ENCODE results near the gene FGD3. TPM values are rescaled to one million over a fixed set of nuclear protein-coding genes. Genes with fewer than 3 reads are reported as not detected.

The FGD3 gene
- total and polyA plus RNA-seq, 3 donors from 2014 or later = 12.8 to 14.3 (median 14.0) TPM

- Histone ChIP-seq H3K9me3 (no peaks in the 10 kb centered on the region), H3K27me3 (no peaks in the 10 kb centered on the region), H3K4me1 (peaks cover 34% of the 10 kb centered on the region), H3K27ac (peak overlapping the region in 1 of 2 donors; percentile 80), H3K4me3 (peak overlapping the region; percentile 58 to 81), H3K36me3 (ENCODE audit: low read depth, missing control alignments) (no peaks in the 10 kb centered on the region)
- no peak for TF ChIP-seq POLR2A (IDR thresholded peaks at IDR 0.05)
- no peak for DNase-seq
- 40 to 46% methylated on average over 13 to 14 of the region's 14 CpGs for WGBS, 2 donors
- intact Hi-C loops (cut with DNase I; ENCODE audit: low total_unique reads) = no loop called here
Measured at GRCh38 chr9:93057703-93058354, 110.5 kb downstream of the FGD3 start.

DNA sequence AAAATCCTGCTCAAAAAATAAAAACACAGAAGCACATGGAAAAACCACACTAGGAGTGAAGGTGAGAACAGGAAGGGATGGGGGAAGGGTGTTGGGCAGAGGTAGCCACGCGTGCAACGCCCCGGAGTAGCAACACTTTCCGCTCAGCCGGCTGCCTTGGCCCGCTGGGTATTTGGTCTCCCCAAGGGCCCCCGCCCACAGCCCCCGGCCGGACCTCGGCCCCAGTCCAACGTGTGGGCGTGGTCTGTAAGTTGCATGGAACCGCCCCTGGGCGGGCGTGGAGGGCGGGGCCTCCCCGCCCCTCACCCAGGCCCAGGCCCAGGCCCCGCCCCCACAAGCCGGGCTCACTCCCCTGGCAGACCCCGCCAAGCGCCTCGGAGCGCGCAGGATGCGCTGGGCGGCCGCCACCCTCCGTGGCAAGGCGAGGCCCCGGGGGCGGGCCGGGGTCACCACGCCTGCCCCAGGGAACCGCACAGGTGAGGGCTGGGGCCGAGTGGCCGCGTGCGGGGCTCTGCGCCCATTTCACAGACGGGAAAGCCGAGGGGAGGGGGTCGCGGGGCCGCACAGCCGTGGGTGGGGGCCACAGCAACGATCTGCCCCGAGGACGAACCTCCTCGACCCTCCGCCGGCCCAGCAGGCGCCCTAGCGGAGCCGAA is 111.2 kb downstream of the FGD3 start, which contains the start of gene SUSD3:
TSS of gene SUSD3 (plus strand) at position 347 of the 656 bp plus-strand sequence. CDS start at position 389, 42 bp downstream.
- Histone ChIP-seq H3K27me3 (no peaks in the 10 kb centered on the region), H3K9me3 (no peaks in the 10 kb centered on the region), H3K4me1 (peaks cover 33% of the 10 kb centered on the region), H3K4me3 (peak within 1 kb of the TSS; percentile 58 to 81), H3K27ac (peak within 1 kb of the TSS; percentile 54 to 80), H3K36me3 (ENCODE audit: low read depth, missing control alignments) (no peaks in the 10 kb centered on the region)
- intact Hi-C loops (cut with DNase I; ENCODE audit: low total_unique reads) = no loop called here
- no peak for TF ChIP-seq POLR2A (IDR thresholded peaks at IDR 0.05)
- TF ChIP-seq, protein P1, sequence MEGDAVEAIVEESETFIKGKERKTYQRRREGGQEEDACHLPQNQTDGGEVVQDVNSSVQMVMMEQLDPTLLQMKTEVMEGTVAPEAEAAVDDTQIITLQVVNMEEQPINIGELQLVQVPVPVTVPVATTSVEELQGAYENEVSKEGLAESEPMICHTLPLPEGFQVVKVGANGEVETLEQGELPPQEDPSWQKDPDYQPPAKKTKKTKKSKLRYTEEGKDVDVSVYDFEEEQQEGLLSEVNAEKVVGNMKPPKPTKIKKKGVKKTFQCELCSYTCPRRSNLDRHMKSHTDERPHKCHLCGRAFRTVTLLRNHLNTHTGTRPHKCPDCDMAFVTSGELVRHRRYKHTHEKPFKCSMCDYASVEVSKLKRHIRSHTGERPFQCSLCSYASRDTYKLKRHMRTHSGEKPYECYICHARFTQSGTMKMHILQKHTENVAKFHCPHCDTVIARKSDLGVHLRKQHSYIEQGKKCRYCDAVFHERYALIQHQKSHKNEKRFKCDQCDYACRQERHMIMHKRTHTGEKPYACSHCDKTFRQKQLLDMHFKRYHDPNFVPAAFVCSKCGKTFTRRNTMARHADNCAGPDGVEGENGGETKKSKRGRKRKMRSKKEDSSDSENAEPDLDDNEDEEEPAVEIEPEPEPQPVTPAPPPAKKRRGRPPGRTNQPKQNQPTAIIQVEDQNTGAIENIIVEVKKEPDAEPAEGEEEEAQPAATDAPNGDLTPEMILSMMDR (IDR thresholded peaks at IDR 0.05) = no peak
- 1 to 2% methylated on average over 12 to 19 of the region's 55 CpGs for WGBS, 2 donors
- peak; percentile 93 for DNase-seq

DNA sequence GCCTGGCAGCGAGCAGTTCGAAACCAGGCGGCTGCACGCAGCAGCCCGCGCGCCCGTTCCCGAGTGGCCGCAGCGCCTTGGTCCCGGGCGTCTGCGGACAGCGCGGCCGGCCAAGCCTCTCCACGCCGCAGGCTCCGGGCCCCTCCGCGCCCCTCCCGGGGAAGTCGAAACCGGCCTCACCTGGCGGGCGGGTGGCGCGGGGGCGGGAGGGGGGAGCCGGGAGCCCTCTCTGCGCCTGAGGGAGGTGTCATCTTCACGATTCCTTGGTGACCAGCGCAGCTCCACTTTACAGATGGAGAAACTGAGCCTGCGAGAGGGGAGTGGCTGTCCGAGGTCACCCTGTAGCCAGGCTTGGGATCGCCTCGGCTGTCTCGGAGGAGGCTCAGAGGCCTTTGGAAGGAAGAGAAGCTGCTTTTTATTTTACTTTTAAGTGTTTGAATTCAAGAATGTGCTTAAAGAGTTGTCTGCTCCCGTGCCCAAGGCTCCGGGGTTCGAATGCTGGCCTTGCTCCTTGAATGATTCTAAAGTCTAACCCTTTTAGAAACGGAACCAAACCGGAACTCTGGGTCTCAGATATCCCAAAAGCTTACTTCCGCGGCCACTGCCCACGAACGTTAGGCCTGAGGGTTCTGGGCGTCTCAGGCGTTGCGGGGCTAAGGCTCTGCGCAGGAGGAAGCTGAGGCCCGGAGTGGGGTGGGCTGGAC is 111.8 kb downstream of the FGD3 start:
- Histone ChIP-seq H3K27me3 (no peaks in the 10 kb centered on the region), H3K4me3 (peak overlapping the region; percentile 58 to 81), H3K27ac (peak overlapping the region; percentile 54 to 80), H3K4me1 (peaks cover 32% of the 10 kb centered on the region), H3K9me3 (no peaks in the 10 kb centered on the region), H3K36me3 (ENCODE audit: low read depth, missing control alignments) (no peaks in the 10 kb centered on the region)
- TF ChIP-seq, protein P1 (IDR thresholded peaks at IDR 0.05) = no peak
- TF ChIP-seq POLR2A (IDR thresholded peaks at IDR 0.05) = no peak
- intact Hi-C loops (cut with DNase I; ENCODE audit: low total_unique reads) = no loop called here
- 15 to 42% methylated on average over 11 to 53 of the region's 53 CpGs for WGBS, 2 donors
- no peak for DNase-seq

- peak overlapping the region; percentile 54 to 80 for H3K27ac ChIP-seq
- H3K4me1 ChIP-seq = peaks cover 36% of the 10 kb centered on the region
- intact Hi-C loops (cut with DNase I; ENCODE audit: low total_unique reads) = loop anchor here (10.0 kb wide), 1 partner anchor 55 kb away; no protein-coding TSS in a partner anchor
- DNase-seq = no peak
- H3K4me3 ChIP-seq = peak overlapping the region; percentile 58 to 81
- no peaks in the 10 kb centered on the region for H3K27me3 ChIP-seq
- H3K9me3 ChIP-seq = no peaks in the 10 kb centered on the region
- no peaks in the 10 kb centered on the region for H3K36me3 ChIP-seq (ENCODE audit: low read depth, missing control alignments)
- TF ChIP-seq, protein P1 (IDR thresholded peaks at IDR 0.05) = no peak
- TF ChIP-seq POLR2A (IDR thresholded peaks at IDR 0.05) = no peak
- 38 to 42% methylated on average over 1 to 7 of the region's 7 CpGs for WGBS, 2 donors
Measured at GRCh38 chr9:93059715-93060578, 112.6 kb downstream of the FGD3 start.

Measured in testis (tissue), 3 donors.